Panc1 (cell line): Measurements from ENCODE around the gene SMAD1.

Experiments used
- CTCF ChIP-seq: fragments of 450-650 bp; IDR thresholded peaks from 2 replicates; pipeline ENCODE4 v1.5.1; 2017; ENCODE audit warnings: mild to moderate bottlenecking
- POLR2AphosphoS5 ChIP-seq: IDR thresholded peaks from 2 replicates; pipeline ENCODE4 v1.6.1; 2012; ENCODE audit warnings: mild to moderate bottlenecking, low read depth, low read length, moderate library complexity
- REST ChIP-seq, 2 experiments: IDR thresholded peaks; 2 replicates each; pipeline ENCODE4 v1.6.1; 2011 to 2012; ENCODE audit warnings: low read depth in 2 of 2, control low read depth in 1 of 2, low read length in 1 of 2, mild to moderate bottlenecking in 1 of 2, moderate library complexity in 1 of 2; ENCODE audit not compliant: insufficient read depth in 1 of 2
- SIN3A ChIP-seq: IDR thresholded peaks from 2 replicates; pipeline ENCODE4 v1.6.1; 2012; ENCODE audit warnings: low read depth, mild to moderate bottlenecking, low read length, moderate library complexity, borderline replicate concordance; ENCODE audit not compliant: insufficient read depth

- TF ChIP-seq CTCF (no peak), POLR2AphosphoS5 (no peak), REST (IDR thresholded peaks at IDR 0.05; ENCODE audit: insufficient read depth in 1 of 2, low read depth in 2 of 2, low read length in 1 of 2) (no peak), SIN3A (no peak)
Observed at GRCh38 chr4:145493166-145493565, 11.5 kb downstream of the SMAD1 start.
